Epidermal melanocyte (primary cell): ENCODE data around the gene NCR1.
"Not testable (repeated sequence)": the region's sequence is repeated elsewhere in the genome, so short reads cannot be mapped to it uniquely, and the experiment has no call there.

Experiments
- DNase-seq: peaks from one replicate; pipeline ENCODE4 v3.0.0; 2011; ENCODE audit warnings: low spot score; ENCODE audit not compliant: insufficient read length

The NCR1 gene, protein sequence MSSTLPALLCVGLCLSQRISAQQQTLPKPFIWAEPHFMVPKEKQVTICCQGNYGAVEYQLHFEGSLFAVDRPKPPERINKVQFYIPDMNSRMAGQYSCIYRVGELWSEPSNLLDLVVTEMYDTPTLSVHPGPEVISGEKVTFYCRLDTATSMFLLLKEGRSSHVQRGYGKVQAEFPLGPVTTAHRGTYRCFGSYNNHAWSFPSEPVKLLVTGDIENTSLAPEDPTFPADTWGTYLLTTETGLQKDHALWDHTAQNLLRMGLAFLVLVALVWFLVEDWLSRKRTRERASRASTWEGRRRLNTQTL

DNA sequence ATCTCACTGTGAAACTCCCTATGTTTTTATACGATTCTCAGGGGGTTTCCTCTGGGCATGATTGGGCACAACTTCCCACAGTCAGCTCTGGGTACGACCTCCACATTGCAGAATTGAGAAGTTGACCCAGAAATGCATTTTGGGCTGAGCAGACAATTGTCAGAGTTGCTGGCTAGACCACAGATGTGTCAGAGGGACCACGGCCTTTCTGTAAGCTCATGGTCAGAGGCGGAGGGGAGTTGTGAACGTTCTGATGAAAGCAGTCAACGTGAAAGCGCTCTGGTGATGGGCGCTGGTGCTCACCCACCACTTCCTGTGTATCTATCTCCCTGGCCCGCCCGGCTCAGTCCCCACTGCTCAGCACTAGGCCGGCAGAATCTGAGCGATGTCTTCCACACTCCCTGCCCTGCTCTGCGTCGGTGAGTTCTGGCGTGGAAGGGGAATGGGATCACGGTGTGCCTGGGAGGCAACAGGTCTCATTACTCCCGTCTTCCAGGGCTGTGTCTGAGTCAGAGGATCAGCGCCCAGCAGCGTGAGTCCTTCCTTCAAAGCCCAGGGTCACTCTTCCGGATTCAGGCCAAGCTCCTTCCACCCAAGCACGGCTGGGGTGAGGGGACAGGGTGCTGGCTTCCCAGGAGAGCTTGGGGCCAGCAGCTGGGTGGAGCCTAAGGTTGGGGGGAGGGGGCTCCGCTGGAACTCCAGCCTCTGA is at the start of gene NCR1:
Gene NCR1, plus strand, starts transcription at position 346 of the 709 bp plus-strand sequence. Its CDS starts 40 bp downstream, at position 386.
- DNase-seq = no peak

DNA sequence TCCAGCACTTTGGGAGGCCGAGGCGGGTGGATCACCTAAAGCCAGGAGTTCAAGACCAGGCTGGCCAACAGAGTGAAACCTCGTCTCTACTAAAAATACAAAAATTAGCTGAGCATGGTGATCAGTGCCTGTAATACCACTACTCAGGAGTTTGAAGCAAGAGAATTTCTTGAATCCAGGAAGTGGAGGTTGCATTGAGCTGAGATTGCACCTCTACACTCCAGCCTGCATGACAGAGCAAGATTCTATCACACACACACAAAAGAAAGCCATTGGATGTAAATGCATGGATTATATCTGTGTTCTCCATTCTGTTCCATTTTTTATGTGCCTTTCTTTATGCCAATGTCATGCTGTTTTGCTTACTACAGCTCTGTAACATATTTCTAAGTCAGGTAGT is 47.5 kb upstream of the NCR1 start:
- DNase-seq = not testable (repeated sequence)

DNA sequence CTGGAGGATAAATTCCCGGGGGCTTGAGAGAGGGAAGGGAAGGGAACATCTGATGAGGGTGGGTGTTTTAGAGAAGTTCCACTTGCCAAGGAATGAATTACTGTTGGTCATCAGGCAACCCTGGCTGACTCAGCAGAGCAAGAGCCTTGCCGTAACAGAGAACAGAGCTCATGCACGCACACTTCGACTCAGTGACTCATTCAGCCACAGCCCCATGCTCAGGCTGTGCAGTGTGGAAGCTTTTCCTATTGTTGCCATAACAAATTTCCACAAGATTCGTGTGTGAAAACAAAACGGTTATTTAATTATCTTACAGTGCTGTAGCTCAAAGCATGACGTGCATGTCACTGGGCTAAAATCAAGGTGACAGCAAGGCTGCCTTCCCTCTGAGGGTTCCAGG is 46.5 kb upstream of the NCR1 start:
- not testable (repeated sequence) for DNase-seq

DNA sequence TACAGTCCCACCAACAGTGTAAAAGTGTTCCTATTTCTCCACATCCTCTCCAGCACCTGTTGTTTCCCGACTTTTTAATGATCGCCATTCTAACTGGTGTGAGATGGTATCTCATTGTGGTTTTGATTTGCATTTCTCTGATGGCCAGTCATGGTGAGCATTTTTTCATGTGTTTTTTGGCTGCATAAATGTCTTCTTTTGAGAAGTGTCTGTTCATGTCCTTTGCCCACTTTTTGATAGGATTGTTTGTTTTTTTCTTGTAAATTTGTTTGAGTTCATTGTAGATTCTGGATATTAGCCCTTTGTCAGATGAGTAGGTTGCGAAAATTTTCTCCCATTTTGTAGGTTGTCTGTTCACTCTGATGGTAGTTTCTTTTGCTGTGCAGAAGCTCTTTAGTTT is 42.5 kb upstream of the NCR1 start:
- not testable (repeated sequence) for DNase-seq

DNA sequence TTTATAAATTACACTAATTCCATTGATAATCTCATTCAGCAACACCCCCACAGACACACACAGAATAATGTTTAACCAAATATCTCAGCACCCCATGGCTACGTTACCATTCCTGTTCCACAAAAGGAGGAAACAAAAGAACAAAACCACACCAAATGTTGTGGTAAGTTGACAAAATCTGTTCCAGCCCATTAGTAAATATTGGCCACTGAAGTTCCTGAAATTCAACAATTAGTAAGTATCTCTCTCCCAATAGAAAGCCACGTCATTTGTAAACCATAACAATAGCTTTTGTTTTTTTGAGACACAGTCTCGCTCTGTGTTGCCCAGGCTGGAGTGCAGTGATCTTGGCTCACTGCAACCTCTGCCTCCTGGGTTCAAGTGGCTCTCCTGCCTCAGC is 34.3 kb upstream of the NCR1 start:
- DNase-seq = no peak

DNA sequence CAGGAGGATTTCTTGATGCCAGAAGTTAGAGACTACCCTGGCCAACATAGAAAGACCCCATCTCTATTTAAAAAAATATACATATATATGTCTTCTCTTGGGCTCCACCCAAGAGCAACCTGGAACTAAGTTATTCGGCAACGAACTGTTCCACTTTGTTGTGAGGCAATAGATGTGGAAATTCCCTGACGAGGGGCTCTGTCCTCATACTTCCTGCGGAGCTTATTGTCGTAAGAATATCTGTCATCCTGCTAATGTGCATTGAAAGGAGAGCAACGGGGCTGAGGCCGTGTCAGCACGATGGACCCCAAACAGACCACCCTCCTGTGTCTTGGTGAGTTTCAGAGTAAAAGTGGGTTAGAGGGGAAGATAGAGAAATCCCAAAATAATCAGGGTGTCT is 32.0 kb upstream of the NCR1 start, which contains the start of gene FCAR:
Gene FCAR, plus strand, starts transcription at position 246 of the 400 bp plus-strand sequence. Its CDS starts 55 bp downstream, at position 301.
- DNase-seq = no peak

DNA sequence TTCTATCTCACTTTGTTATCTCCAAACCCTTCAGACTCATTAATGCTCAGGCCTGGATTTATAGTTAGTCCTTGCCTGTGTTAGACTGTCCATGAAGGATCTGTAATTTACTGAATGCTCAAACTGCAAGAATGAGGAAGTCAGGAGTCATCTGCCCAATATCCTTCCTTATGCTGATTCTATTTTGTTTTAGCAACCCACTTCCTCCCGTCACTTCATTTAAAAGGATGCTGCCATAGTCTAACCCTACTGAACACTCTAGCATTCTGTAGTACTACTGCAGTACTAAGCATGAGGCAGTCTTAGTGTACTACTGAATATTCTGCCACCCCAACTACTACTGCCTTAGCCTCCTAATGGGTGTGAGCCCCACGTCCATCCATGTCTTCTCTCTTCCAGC is 30.4 kb upstream of the NCR1 start:
- DNase-seq = no peak

DNA sequence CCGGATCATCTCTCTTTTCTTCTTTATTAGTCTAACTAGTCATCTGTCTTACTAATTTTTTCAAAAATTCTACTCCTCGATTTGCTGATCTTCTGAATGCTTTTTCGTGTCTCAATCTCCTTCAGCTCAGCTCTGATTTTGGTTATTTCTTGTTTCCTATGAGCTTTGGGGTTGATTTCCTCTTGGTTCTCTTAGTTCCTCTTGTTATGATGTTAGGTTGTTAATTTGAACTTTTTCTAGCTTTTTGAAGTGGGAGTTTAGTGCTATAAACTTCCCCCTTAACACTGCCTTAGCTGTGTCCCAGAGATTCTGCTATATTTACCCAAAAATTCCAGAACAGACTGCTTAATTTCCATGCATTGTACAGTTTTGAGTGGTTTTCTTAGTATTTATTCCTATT is 28.5 kb upstream of the NCR1 start:
- DNase-seq = no peak

DNA sequence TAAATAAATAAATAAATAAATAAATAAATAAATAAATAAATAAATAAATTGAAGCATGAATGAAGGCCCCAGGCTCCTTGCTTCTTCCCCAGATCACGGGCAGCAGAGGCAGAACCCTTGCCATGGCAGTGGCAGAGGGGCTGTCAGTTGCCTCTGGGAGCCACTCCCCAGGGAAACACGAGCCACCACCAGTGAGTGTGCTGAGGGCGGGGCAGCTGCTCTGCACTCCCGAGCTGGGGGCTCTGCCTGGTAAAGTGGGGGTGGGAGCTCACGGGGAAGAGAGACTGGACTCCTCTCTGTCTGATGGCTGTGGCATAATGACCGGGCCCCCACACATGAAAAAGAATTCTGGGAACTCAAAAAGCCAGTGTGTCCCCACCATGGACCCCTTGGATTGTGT is 24.1 kb upstream of the NCR1 start:
- DNase-seq = no peak

DNA sequence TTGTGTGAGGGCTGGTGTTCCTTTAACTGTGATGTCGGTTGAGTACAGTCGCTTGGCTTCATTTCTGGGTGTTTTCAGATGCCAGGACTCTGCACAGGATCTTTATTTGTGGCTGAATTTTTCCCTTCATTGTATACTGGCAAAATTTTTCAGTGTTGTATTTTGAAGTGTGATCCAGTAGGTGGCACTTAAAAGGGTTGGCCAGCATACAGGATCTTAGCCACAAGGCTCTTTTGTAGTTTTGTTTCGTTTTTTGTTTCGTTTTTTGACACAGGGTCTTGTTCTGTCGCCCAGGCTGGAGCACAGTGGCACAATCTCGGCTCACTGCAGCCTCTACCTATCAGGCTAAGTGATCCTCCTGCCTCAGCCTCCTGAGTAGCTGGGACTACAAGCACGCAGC is 23.2 kb upstream of the NCR1 start:
- no peak for DNase-seq

DNA sequence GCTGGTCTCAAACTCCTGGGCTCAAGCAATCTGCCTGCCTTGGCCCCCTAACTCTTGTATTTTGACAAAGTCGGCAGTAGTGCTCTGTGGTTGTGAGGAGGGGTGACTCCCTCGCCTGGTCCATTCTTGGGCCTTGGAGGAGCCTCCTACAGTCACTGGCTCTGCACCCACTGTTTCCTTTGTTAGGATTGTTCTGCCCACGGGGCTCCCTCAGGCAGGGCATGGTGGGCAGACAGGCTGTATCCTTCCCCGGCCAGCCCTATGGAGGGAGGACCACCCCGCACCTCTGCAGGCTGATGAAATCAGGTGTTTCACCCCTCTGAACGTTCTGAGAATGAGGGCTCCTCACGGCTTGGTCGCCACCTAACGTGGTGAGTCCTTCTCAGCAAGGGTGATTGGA is 22.7 kb upstream of the NCR1 start:
- no peak for DNase-seq

DNA sequence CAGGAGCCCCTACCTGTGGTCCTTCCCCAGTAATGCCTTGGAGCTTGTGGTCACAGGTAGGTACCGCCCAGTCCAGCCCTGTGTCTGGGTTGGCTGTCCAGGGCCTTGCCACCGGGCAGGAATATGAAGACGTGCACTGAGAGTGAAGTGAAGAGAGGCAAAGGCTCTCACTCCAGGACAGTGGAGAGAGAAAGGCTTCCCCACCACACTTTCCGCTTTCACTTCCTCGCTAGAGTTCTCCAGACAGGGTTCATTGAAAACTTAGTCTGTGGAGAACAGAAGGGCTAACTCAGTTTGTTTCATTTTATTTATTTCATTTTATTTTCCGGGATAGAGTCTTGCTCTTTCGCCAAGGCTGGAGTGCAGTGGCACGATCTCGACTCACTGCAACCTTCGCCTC is 17.7 kb upstream of the NCR1 start:
- no peak for DNase-seq

DNA sequence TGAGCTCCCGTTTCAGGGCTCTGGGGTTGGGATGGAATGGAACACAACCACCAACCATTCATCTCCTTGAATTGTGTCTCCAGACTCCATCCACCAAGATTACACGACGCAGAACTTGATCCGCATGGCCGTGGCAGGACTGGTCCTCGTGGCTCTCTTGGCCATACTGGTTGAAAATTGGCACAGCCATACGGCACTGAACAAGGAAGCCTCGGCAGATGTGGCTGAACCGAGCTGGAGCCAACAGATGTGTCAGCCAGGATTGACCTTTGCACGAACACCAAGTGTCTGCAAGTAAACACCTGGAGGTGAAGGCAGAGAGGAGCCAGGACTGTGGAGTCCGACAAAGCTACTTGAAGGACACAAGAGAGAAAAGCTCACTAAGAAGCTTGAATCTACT is 16.4 kb upstream of the NCR1 start:
- no peak for DNase-seq

DNA sequence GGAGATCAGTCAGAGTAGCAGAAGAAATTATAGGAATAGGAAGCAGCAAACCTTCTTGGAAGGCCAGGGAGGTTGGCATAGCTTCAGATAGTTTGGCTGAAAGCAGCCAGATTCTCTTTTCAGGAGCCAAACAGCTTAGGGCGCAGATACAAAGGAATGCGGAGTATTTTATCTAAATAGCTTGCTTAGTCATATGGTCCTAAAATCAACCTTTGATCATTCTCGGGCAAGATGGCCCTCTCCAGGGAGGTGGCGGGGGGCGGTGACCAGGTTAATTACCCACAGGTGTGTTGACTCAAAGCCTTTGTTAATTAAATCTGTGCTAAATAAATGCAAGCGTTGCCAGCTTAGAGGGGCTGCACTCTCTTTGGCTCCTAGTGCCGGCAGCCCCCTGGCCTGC is 12.5 kb upstream of the NCR1 start:
- no peak for DNase-seq

DNA sequence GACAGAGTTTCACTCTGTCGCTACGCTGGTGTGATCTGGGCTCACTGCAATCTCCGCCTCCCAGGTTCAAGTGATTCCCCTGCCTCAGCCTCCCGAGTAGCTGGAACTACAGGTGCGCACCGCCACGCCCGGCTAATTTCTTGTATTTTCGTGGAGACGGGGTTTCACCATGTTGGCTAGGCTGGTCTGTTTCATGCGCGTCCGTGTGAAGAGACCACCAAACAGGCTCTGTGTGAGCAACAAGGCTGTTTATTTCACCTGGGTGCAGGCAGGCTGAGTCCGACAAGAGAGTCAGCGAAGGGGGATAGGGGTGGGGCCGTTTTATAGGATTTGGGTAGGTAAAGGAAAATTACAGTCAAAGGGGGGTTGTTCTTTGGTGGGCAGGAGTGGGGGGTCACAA is 11.8 kb upstream of the NCR1 start:
- DNase-seq = not testable (repeated sequence)

DNA sequence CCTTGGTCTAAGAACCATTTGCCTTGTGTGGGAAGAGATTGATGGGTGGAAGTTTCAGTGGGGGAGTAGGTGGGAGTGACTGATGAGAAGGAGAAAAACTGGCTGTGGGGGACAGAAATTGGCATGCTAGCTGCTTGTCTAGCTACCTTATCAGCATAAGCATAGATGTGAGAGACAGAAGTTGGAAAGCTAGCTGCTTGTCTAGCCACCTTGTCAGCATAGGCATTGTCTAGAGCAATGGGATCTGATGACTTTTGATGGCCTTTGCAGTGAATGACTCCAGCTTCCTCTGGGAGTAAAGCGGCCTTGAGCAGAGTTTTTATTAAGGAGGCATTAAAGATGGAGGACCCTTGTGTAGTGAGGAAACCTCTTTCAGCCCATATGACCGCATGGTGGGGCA is 9.9 kb upstream of the NCR1 start:
- DNase-seq = no peak

DNA sequence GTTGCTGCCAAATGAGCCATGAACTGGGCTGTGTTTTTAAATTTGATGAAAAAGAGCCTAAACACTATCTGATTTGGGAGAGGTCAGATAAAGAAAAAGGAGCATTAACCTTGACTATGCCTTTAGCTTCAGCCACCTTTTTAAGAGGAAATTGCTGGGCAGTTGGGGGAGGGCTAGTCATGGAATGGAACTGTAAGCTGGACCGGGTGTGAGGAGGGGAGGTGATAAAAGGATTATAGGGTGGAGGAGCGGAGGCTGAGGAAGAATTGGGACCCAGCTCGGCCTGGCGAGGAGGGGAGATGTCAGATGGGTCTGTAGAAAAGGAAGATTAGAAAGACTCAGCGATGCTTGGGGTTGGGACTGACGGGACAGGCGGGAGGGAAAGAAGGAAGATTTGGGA is 7.3 kb upstream of the NCR1 start:
- not testable (repeated sequence) for DNase-seq

DNA sequence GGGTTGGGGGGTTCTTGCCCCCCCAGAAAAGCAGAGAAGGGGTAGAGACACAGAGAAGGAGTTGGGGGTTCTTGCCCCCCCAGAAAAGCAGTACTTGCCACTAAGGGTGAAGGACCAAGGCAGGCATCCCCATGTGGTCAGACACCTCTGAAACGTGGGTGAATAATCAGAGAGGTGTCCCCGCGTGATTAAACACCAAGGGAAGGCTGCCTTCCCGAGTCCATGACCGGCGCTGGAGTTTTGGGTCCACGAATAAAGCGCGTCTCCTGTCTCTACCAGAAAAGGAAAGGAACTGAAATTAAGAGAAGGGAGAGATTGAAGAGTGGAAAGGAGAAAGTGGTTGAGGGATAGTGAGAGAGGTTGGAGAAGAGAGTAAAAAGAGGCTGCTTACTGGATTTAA is 6.3 kb upstream of the NCR1 start:
- not testable (repeated sequence) for DNase-seq

DNA sequence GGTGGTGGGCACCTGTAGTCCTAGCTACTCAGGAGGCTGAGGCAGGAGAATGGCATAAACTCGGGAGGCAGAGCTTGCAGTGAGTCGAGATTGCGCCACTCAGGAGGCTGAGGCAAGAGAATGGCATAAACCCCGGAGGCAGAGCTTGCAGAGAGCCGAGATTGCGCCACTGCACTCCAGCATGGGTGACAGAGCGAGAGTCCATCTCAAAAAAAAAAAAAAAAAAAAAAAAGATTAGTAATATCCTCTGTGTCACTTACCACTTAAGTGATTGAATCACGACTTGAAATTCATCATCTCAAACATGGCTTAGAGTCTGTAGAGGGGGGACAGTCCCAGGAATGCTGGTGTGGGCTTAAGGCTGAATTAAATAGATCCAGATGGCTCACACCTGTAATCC is 4.8 kb upstream of the NCR1 start:
- not testable (repeated sequence) for DNase-seq

DNA sequence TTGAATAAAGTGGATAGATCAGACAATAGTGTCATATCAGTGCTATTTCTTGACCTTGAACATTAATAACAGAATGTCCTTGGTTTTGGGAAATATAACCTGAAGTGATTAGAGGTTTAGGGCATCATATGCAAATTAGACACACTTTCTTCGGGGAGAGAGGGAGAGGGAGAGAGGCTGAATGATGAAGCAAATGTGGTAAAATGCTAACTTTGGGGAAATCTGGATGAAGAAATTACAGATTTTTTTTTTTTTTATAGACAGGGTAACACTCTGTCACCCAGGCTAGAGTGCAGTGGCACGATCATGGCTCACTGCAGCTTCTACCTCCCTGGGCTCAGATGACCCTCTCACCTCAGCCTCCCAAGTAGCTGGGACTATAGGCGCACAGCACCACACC is 3.9 kb upstream of the NCR1 start:
- DNase-seq = no peak

DNA sequence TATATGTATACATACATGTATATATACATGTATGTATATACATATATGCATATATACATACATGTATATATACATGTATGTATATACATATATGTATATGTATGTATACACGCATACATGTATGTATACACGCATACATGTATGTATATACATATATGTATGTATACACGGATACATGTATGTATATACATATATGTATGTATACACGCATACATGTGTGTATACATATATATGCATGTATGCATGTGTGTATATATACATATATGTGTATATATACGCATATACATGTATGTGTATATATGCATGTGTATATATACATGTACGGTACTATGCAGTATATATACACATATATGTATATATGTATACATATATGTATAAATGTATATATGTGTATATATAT is 2.6 kb upstream of the NCR1 start:
- no peak for DNase-seq

DNA sequence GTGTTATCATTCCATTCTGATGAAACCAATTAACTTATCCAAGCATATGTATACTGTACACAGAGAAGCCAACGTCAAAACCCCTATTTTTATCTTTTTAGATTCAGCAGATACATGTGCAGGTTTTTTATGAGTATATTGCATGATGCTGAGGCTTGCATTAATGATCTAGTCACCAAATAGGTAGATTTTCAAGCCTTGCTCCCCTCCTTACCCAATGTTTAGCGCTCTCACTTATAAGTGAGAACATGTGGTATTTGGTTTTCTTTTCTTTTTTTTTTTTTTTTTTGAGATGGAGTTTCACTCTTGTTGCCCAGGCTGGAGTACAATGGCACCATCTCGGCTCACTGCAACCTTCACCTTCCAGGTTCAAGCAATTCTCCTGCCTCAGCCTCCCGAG is 1.7 kb upstream of the NCR1 start:
- DNase-seq = not testable (repeated sequence)

DNA sequence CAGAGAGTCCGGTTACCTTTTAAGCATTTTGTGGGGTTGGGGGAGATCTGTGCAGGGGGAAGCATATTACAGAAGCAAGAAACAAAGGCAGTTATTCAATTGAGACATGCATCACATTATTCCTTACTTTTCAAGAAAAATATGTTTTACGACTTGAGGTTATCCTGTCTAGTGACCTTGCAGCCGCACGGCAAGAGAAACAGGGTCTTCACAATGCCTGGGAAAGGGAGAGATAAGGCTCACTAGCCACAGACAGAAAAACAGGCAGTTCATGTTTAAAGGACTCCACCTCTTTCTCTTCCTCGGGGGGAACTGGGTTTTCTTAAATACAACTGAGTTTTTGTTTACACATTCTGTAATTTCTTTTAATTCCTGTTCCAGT is 536 bp upstream of the NCR1 start:
- no peak for DNase-seq
